ENCODE measurements around the gene CCL5.
A peak's percentile ranks its signal among the peaks of the same experiment; 100 is the strongest.

The CCL5 gene

DNA sequence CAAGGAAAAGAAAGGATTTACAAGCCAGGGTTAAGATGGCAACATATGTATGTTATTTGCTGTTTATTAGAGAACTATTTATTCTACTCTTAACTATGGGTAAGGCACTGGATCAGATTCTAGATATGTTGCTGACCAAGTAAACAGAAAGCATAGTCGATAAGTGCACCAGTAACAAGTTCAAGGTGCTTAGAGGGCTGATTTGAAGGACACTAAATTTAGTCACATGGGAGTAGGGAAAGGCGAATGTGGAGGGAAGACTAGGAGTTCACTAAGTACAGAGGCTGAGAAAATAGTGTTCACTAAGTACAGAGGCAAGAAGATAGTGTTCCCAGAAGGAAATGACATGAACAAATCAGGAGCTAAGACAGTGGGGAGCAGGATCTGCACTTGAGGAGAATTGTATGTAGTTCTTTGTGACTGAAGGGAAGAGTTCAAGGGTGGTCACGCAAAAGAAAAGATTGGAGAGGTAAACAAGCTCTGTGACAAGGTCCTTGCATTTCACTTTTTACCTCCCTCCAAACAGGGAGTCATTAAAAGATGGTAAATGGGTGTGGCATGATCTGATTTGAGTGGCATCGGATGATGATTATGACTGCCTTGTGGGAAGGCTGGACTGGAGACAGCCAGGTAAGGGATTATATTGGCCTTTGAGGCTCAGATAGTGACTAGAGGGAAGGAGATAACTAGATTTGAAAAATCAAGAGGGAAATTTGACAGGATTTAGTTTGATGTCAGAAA, 32.4 kb downstream of the CCL5 start:
- no peaks in the 10 kb centered on the region for H3K4me1 ChIP-seq (ENCODE audit: control insufficient read depth, insufficient read depth, low read length)
- H3K4me3 ChIP-seq (ENCODE audit: low read depth, low read length), result no peak overlapping the region
- peak overlapping the region; percentile 25; the same call in 1 of the 2 replicates for H3K27ac ChIP-seq (ENCODE audit: extremely low read depth, low read depth, low read length)
- ChIA-PET CTCF (interaction anchor here (0.5 to 3.4 kb wide), 15 partner anchors 10 to 635 kb away, joined by 3 to 25 read pairs (median 5); no protein-coding TSS in a partner anchor), POLR2A (interaction anchor here (0.6 kb wide), 1 partner anchor 128 kb away, joined by 3 read pairs; no protein-coding TSS in a partner anchor)
- peaks cover 94 to 98% of the 10 kb centered on the region in 2 experiments for H3K36me3 ChIP-seq (ENCODE audit: control insufficient read depth in 2 of 2, insufficient read depth in 1 of 2, low read length in 2 of 2)
- TF ChIP-seq ZNF391 (tag by site-specific recombination; IDR thresholded peaks at IDR 0.05; ENCODE audit: borderline replicate concordance, low read depth) (no peak), KLF9 (tag by site-specific recombination; IDR thresholded peaks at IDR 0.05; ENCODE audit: low read depth) (0 out of 2 replicates have a peak, but pooled peaks have one; percentile 35), ZBTB17 (tag by site-specific recombination; IDR thresholded peaks at IDR 0.05) (0 out of 2 replicates have a peak, but pooled peaks have one; percentile 23), ZBTB8A (tag by site-specific recombination; IDR thresholded peaks at IDR 0.05) (no peak), PRDM1 (tag by site-specific recombination; IDR thresholded peaks at IDR 0.05) (peak; percentile 54; the same call in 1 of the 2 replicates)
- no peaks in the 10 kb centered on the region for H3K9me3 ChIP-seq (ENCODE audit: control insufficient read depth, insufficient read depth, low read depth, low read length)

- ChIA-PET CTCF (interaction anchor here (0.6 to 3.4 kb wide), 6 partner anchors 13 to 308 kb away, joined by 3 to 25 read pairs (median 4); no protein-coding TSS in a partner anchor), POLR2A (no interaction called here)
- H3K9me3 ChIP-seq (ENCODE audit: control insufficient read depth, insufficient read depth, low read depth, low read length), result no peaks in the 10 kb centered on the region
- H3K4me3 ChIP-seq (ENCODE audit: low read depth, low read length), result no peak overlapping the region
- TF ChIP-seq MYNN (tag by site-specific recombination; IDR thresholded peaks at IDR 0.05; ENCODE audit: borderline replicate concordance) (no peak), ZNF248 (tag by site-specific recombination; IDR thresholded peaks at IDR 0.05) (no peak), GFI1B (tag by site-specific recombination; IDR thresholded peaks at IDR 0.05) (no peak), GLI2 (tag by site-specific recombination; IDR thresholded peaks at IDR 0.05; ENCODE audit: borderline replicate concordance, low read depth) (no peak), ZBTB11 (tag by site-specific recombination; conservative IDR thresholded peaks at IDR 0.05; ENCODE audit: low read depth) (no peak), ZNF629 (tag by site-specific recombination; IDR thresholded peaks at IDR 0.05) (no peak), HOXD13 (CRISPR knock-in tag; IDR thresholded peaks at IDR 0.05; ENCODE audit: borderline replicate concordance) (no peak), OVOL3 (tag by site-specific recombination; IDR thresholded peaks at IDR 0.05) (no peak), SCRT2 (tag by site-specific recombination; IDR thresholded peaks at IDR 0.05) (no peak)
- peaks cover 95 to 98% of the 10 kb centered on the region in 2 experiments for H3K36me3 ChIP-seq (ENCODE audit: control insufficient read depth in 2 of 2, insufficient read depth in 1 of 2, low read length in 2 of 2)
- no peaks in the 10 kb centered on the region for H3K4me1 ChIP-seq (ENCODE audit: control insufficient read depth, insufficient read depth, low read length)
- H3K27ac ChIP-seq (ENCODE audit: extremely low read depth, low read depth, low read length), result no peak overlapping the region; the same call in 1 of the 2 replicates
Observed at GRCh38 chr17:35847006-35847405, 33.2 kb downstream of the CCL5 start.

DNA sequence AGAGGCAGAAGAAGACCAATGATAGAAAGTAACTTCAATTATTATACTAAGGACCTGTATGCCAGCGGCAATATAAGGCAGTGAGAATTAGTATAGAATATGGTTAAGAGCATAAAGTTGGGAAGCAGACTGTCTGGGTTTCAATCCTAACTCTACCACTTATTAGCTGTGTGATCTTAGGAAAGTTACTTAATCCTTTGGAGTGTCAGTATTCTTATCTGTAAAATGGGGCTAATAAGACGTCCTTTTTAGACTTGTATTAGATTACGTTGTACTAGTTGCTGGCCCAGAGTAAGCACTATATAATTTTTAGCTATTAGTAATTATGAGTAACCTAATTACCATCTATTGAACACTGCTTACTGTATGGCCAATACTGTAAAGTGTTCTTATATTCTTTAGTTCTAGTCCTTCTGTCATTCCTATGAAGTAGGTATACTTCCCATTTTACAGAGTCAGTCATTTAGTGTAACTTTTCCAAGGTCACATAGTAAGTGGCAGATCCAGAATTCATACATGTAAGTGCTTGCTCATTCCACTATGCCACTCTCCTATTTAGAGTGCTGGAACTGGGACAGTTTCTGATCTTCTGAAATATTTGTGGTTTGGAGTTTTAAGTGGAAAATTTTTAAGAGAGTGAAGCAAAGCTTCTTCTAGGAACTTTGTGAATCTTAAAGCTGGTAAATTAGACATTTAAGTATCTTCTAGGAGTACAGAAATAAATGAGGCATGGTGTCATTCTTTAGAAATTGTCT, 33.9 kb downstream of the CCL5 start:
- Histone ChIP-seq H3K9me3 (ENCODE audit: control insufficient read depth, insufficient read depth, low read depth, low read length) (no peaks in the 10 kb centered on the region), H3K36me3 (ENCODE audit: control insufficient read depth in 2 of 2, insufficient read depth in 1 of 2, low read length in 2 of 2) (peaks cover 95 to 98% of the 10 kb centered on the region in 2 experiments), H3K4me3 (ENCODE audit: low read depth, low read length) (no peak overlapping the region), H3K4me1 (ENCODE audit: control insufficient read depth, insufficient read depth, low read length) (no peaks in the 10 kb centered on the region), H3K27ac (ENCODE audit: extremely low read depth, low read depth, low read length) (no peak overlapping the region)
- ChIA-PET CTCF (interaction anchor here (1.0 to 1.4 kb wide), 3 partner anchors 61 to 302 kb away, joined by 3 read pairs; no protein-coding TSS in a partner anchor), POLR2A (interaction anchor here (1.3 kb wide), 1 partner anchor 37 kb away, joined by 3 read pairs; the partner anchor contains the start of gene TAF15)
- no peak for TF ChIP-seq ZXDB (tag by site-specific recombination; IDR thresholded peaks at IDR 0.05)
- TF ChIP-seq YY2 (tag by site-specific recombination; IDR thresholded peaks at IDR 0.05), result no peak
- no peak for TF ChIP-seq SP3 (tag by site-specific recombination; IDR thresholded peaks at IDR 0.05)
- TF ChIP-seq ZNF174 (tag by site-specific recombination; IDR thresholded peaks at IDR 0.05), result no peak
- TF ChIP-seq, protein P1, sequence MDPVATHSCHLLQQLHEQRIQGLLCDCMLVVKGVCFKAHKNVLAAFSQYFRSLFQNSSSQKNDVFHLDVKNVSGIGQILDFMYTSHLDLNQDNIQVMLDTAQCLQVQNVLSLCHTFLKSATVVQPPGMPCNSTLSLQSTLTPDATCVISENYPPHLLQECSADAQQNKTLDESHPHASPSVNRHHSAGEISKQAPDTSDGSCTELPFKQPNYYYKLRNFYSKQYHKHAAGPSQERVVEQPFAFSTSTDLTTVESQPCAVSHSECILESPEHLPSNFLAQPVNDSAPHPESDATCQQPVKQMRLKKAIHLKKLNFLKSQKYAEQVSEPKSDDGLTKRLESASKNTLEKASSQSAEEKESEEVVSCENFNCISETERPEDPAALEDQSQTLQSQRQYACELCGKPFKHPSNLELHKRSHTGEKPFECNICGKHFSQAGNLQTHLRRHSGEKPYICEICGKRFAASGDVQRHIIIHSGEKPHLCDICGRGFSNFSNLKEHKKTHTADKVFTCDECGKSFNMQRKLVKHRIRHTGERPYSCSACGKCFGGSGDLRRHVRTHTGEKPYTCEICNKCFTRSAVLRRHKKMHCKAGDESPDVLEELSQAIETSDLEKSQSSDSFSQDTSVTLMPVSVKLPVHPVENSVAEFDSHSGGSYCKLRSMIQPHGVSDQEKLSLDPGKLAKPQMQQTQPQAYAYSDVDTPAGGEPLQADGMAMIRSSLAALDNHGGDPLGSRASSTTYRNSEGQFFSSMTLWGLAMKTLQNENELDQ (tag by site-specific recombination; IDR thresholded peaks at IDR 0.05; ENCODE audit: low read depth), result no peak
- TF ChIP-seq ZNF184 (tag by site-specific recombination; IDR thresholded peaks at IDR 0.05), result no peak
- TF ChIP-seq ZNF549 (tag by site-specific recombination; IDR thresholded peaks at IDR 0.05), result no peak
- TF ChIP-seq ZNF26 (tag by site-specific recombination; IDR thresholded peaks at IDR 0.05), result no peak
- TF ChIP-seq ZBTB20 (tag by site-specific recombination; IDR thresholded peaks at IDR 0.05), result no peak
